Activated gamma-delta T cell treated with anti-CD3 and anti-CD28 coated beads, Interleukin-2, amount 50 U/mL, for 16 hours (primary cell): Measurements from ENCODE around the gene MKNK2.
"Not testable (repeated sequence)": the region's sequence is repeated elsewhere in the genome, so short reads cannot be mapped to it uniquely, and the experiment has no call there.

Source experiments
- DNase-seq: peaks from one replicate; pipeline ENCODE4 v3.0.0-alpha.2; 2020; ENCODE audit warnings: low read depth

Gene MKNK2

GRCh38 chr19:2043961-2044708 lies 6.9 kb downstream of the MKNK2 start:
- DNase-seq, result no peak

GRCh38 chr19:2043251-2043641 lies 7.8 kb downstream of the MKNK2 start:
- no peak for DNase-seq

GRCh38 chr19:2042485-2043250 lies 8.4 kb downstream of the MKNK2 start:
- DNase-seq, result no peak

- DNase-seq, result peak; percentile 99
These were observed 9.2 kb downstream of the MKNK2 start for GRCh38 chr19:2041683-2042484.

GRCh38 chr19:2041433-2041682 lies 9.7 kb downstream of the MKNK2 start:
- no peak for DNase-seq

- DNase-seq, result no peak
These were observed 10.2 kb downstream of the MKNK2 start for GRCh38 chr19:2040647-2041432.

GRCh38 chr19:2039959-2040646 lies 10.9 kb downstream of the MKNK2 start:
- no peak for DNase-seq

GRCh38 chr19:2039089-2039958 lies 11.7 kb downstream of the MKNK2 start:
- no peak for DNase-seq

GRCh38 chr19:2038284-2039088 lies 12.6 kb downstream of the MKNK2 start:
- no peak for DNase-seq

GRCh38 chr19:2037651-2038255 lies 13.3 kb downstream of the MKNK2 start:
- no peak for DNase-seq

GRCh38 chr19:2036424-2036823 lies 14.6 kb downstream of the MKNK2 start:
- no peak for DNase-seq

GRCh38 chr19:2035590-2035991 lies 15.5 kb downstream of the MKNK2 start:
- DNase-seq, result no peak

- no peak for DNase-seq
These were observed 16.1 kb downstream of the MKNK2 start for GRCh38 chr19:2034729-2035589.

GRCh38 chr19:2034253-2034652 lies 16.8 kb downstream of the MKNK2 start:
- not testable (repeated sequence) for DNase-seq

- no peak for DNase-seq
These were observed 17.3 kb downstream of the MKNK2 start for GRCh38 chr19:2033825-2034159.

- DNase-seq, result no peak
These were observed 17.8 kb downstream of the MKNK2 start for GRCh38 chr19:2033115-2033824.

GRCh38 chr19:2032296-2032941 lies 18.6 kb downstream of the MKNK2 start:
- no peak for DNase-seq
